ENCODE data around the gene HOMER2. TPM values are rescaled to one million over a fixed set of nuclear protein-coding genes. Genes with fewer than 3 reads are reported as not detected.

The HOMER2 gene
- total and polyA plus RNA-seq, 2 donors (not counting 3 experiments of a cell fraction or from before 2014, with no cell fraction given) = 0.60 to 0.68 TPM

- TF ChIP-seq POLR2A (IDR thresholded peaks at IDR 0.05; ENCODE audit: low read depth, low read length) (no peak), EZH2 (IDR thresholded peaks at IDR 0.05; ENCODE audit: borderline replicate concordance, low read depth, low read length, severe bottlenecking) (no peak), POLR2AphosphoS5 (IDR thresholded peaks at IDR 0.05; ENCODE audit: insufficient read depth, low read depth, low read length) (no peak)
- TF ChIP-seq, protein P1, sequence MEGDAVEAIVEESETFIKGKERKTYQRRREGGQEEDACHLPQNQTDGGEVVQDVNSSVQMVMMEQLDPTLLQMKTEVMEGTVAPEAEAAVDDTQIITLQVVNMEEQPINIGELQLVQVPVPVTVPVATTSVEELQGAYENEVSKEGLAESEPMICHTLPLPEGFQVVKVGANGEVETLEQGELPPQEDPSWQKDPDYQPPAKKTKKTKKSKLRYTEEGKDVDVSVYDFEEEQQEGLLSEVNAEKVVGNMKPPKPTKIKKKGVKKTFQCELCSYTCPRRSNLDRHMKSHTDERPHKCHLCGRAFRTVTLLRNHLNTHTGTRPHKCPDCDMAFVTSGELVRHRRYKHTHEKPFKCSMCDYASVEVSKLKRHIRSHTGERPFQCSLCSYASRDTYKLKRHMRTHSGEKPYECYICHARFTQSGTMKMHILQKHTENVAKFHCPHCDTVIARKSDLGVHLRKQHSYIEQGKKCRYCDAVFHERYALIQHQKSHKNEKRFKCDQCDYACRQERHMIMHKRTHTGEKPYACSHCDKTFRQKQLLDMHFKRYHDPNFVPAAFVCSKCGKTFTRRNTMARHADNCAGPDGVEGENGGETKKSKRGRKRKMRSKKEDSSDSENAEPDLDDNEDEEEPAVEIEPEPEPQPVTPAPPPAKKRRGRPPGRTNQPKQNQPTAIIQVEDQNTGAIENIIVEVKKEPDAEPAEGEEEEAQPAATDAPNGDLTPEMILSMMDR (IDR thresholded peaks at IDR 0.05; ENCODE audit: extremely low read depth in 1 of 2, insufficient read depth in 1 of 2, low read depth in 1 of 2, low read length in 2 of 2) = no peak
- Histone ChIP-seq H3K27ac (ENCODE audit: insufficient read depth, low read depth, low read length) (no peak overlapping the region), H3K9me3 (replicated peaks; ENCODE audit: control insufficient read depth, insufficient read depth, low read length) (no peaks in the 10 kb centered on the region), H3K4me2 (ENCODE audit: insufficient read depth, low read length) (no peak overlapping the region), H3K27me3 (ENCODE audit: control insufficient read depth in 2 of 2, insufficient read depth in 2 of 2, low read length in 2 of 2) (no peaks in the 10 kb centered on the region), H2AFZ (ENCODE audit: low read depth, low read length) (no peak overlapping the region), H3K4me3 (replicated peaks in 1 of 3; ENCODE audit: insufficient read depth in 1 of 3, low read depth in 1 of 3, low read length in 3 of 3) (no peak overlapping the region), H3K36me3 (ENCODE audit: control insufficient read depth in 2 of 2, extremely low read depth in 1 of 2, insufficient read depth in 2 of 2, low read length in 2 of 2) (no peaks in the 10 kb centered on the region), H3K9ac (replicated peaks; ENCODE audit: extremely low read depth, insufficient read depth, low read length) (no peak overlapping the region), H3K79me2 (ENCODE audit: control insufficient read depth, insufficient read depth, low read length) (no peaks in the 10 kb centered on the region), H4K20me1 (replicated peaks; ENCODE audit: control insufficient read depth, extremely low read depth, insufficient read depth, low read length) (no peaks in the 10 kb centered on the region), H3K9me1 (replicated peaks; ENCODE audit: control insufficient read depth, extremely low read depth, insufficient read depth, low read length) (no peaks in the 10 kb centered on the region), H3K4me1 (ENCODE audit: control insufficient read depth, extremely low read depth, insufficient read depth, low read length) (no peaks in the 10 kb centered on the region)
- FAIRE-seq (no peak), DNase-seq (ENCODE audit: low read depth, low spot score) (no peak)
- no TSS peak for BruUV-seq (replicated peaks)
- CTCF ChIA-PET = no interaction called here
- dilution Hi-C loops (cut with MboI; ENCODE audit: extremely low pct_ligation_motif_present, low sequenced_read_pairs) = no loop called here
- intact Hi-C loops (cut with micrococcal nuclease) = no loop called here
- POLR2A ChIA-PET = no interaction called here
Observed at GRCh38 chr15:82977076-82977475, 24.6 kb upstream of the HOMER2 start.

GRCh38 chr15:82972990-82973389 is 20.5 kb upstream of the HOMER2 start:
- BruUV-seq (replicated peaks) = no TSS peak
- intact Hi-C loops (cut with micrococcal nuclease) (no loop called here), dilution Hi-C loops (cut with MboI; ENCODE audit: extremely low pct_ligation_motif_present, low sequenced_read_pairs) (no loop called here)
- ChIA-PET POLR2A (no interaction called here), CTCF (no interaction called here)
- H3K4me2 ChIP-seq (ENCODE audit: insufficient read depth, low read length) = no peak overlapping the region
- no peaks in the 10 kb centered on the region for H3K9me1 ChIP-seq (replicated peaks; ENCODE audit: control insufficient read depth, extremely low read depth, insufficient read depth, low read length)
- H3K4me3 ChIP-seq (replicated peaks in 1 of 3; ENCODE audit: insufficient read depth in 1 of 3, low read depth in 1 of 3, low read length in 3 of 3) = no peak overlapping the region
- no peak overlapping the region for H3K27ac ChIP-seq (ENCODE audit: insufficient read depth, low read depth, low read length)
- no peaks in the 10 kb centered on the region for H4K20me1 ChIP-seq (replicated peaks; ENCODE audit: control insufficient read depth, extremely low read depth, insufficient read depth, low read length)
- H3K9me3 ChIP-seq (replicated peaks; ENCODE audit: control insufficient read depth, insufficient read depth, low read length) = no peaks in the 10 kb centered on the region
- no peak overlapping the region for H2AFZ ChIP-seq (ENCODE audit: low read depth, low read length)
- H3K4me1 ChIP-seq (ENCODE audit: control insufficient read depth, extremely low read depth, insufficient read depth, low read length) = no peaks in the 10 kb centered on the region
- H3K36me3 ChIP-seq (ENCODE audit: control insufficient read depth in 2 of 2, extremely low read depth in 1 of 2, insufficient read depth in 2 of 2, low read length in 2 of 2) = no peaks in the 10 kb centered on the region
- peaks cover 0 to 9% of the 10 kb centered on the region in 2 experiments for H3K27me3 ChIP-seq (ENCODE audit: control insufficient read depth in 2 of 2, insufficient read depth in 2 of 2, low read length in 2 of 2)
- no peak for DNase-seq (ENCODE audit: low read depth, low spot score)
- FAIRE-seq = no peak
- TF ChIP-seq POLR2A (IDR thresholded peaks at IDR 0.05; ENCODE audit: low read depth, low read length) (no peak), JUN (IDR thresholded peaks at IDR 0.05; ENCODE audit: borderline replicate concordance, insufficient read depth, insufficient read length, low read depth) (no peak), MAX (IDR thresholded peaks at IDR 0.05; ENCODE audit: insufficient read depth, insufficient read length) (no peak), GATA2 (IDR thresholded peaks at IDR 0.05; ENCODE audit: insufficient read depth, insufficient read length, low read depth, low read length) (no peak), MYC (IDR thresholded peaks at IDR 0.05; ENCODE audit: low read depth, low read length) (no peak), EZH2 (IDR thresholded peaks at IDR 0.05; ENCODE audit: borderline replicate concordance, low read depth, low read length, severe bottlenecking) (no peak), POLR2AphosphoS5 (IDR thresholded peaks at IDR 0.05; ENCODE audit: insufficient read depth, low read depth, low read length) (no peak), FOS (IDR thresholded peaks at IDR 0.05; ENCODE audit: borderline replicate concordance, insufficient read depth, low read length) (no peak)
- TF ChIP-seq, protein P1 (IDR thresholded peaks at IDR 0.05; ENCODE audit: extremely low read depth in 1 of 2, insufficient read depth in 1 of 2, low read depth in 1 of 2, low read length in 2 of 2) = no peak
- H3K79me2 ChIP-seq (ENCODE audit: control insufficient read depth, insufficient read depth, low read length) = no peaks in the 10 kb centered on the region
- no peak overlapping the region for H3K9ac ChIP-seq (replicated peaks; ENCODE audit: extremely low read depth, insufficient read depth, low read length)

Measured in endothelial cell of umbilical vein (primary cell).